RWPE2 (cell line): ENCODE data around the gene ZNF765.
"Not testable (repeated sequence)": the region's sequence is repeated elsewhere in the genome, so short reads cannot be mapped to it uniquely, and the experiment has no call there.

Experiments
- ATAC-seq: fragments of 200-7000 bp; cut with Tn5 transposase; 3 replicates; pipeline ENCODE4 v1.9.1; 2021; ENCODE audit warnings: low read depth
- DNase-seq: peaks from one replicate; pipeline ENCODE4 v3.0.0-alpha.2; 2020; ENCODE audit warnings: low spot score
- H3K27ac ChIP-seq: fragments of 450-650 bp; 2 replicates; pipeline ENCODE4 v1.5.1; 2017; ENCODE audit warnings: mild to moderate bottlenecking; ENCODE audit not compliant: poor library complexity, severe bottlenecking
- H3K27me3 ChIP-seq: fragments of 250-450 bp; sonication (Bioruptor Pico); 2 replicates; pipeline ENCODE4 v1.5.1; 2021; ENCODE audit warnings: mild to moderate bottlenecking, moderate library complexity; ENCODE audit not compliant: insufficient read depth, poor library complexity, severe bottlenecking
- H3K36me3 ChIP-seq: fragments of 250-450 bp; sonication (Bioruptor Pico); 2 replicates; pipeline ENCODE4 v1.5.1; 2020; ENCODE audit warnings: low read depth, mild to moderate bottlenecking, moderate library complexity
- H3K4me1 ChIP-seq: fragments of 250-450 bp; sonication (Bioruptor Pico); 2 replicates; pipeline ENCODE4 v1.5.1; 2021; ENCODE audit warnings: mild to moderate bottlenecking, moderate library complexity; ENCODE audit not compliant: insufficient read depth, poor library complexity, severe bottlenecking
- H3K4me3 ChIP-seq: fragments of 250-450 bp; sonication (Bioruptor Pico); 2 replicates; pipeline ENCODE4 v1.5.1; 2021; ENCODE audit warnings: mild to moderate bottlenecking, moderate library complexity; ENCODE audit not compliant: severe bottlenecking
- H3K9me3 ChIP-seq: fragments of 250-450 bp; sonication (Bioruptor Pico); 2 replicates; pipeline ENCODE4 v1.5.1; 2021; ENCODE audit warnings: mild to moderate bottlenecking, moderate library complexity; ENCODE audit not compliant: severe bottlenecking
- TF ChIP-seq, protein P1 (sequence below): fragments of 450-650 bp; IDR thresholded peaks from one replicate; pipeline ENCODE4 v1.5.1; 2017; ENCODE audit warnings: mild to moderate bottlenecking, moderate library complexity; ENCODE audit not compliant: poor library complexity, severe bottlenecking

Gene ZNF765

DNA sequence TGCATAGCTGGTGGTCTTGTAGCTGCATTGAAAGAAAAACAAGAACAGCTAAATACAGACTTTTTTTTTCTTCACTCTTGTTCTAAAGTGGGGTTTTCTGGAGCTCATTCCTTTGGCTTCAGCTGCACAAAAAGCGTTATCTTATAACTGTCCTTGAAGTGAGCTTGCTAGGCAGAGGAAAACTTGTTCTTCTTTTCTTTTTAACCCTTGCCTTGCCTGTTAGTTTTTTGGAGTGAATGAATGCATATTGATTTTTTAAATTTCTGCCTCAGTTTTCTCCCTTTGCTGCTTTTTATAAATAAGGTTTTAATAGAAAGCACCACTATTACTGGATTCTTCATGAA lies 1.5 kb downstream of the ZNF765 start:
- no peak for ATAC-seq
- TF ChIP-seq, protein P1, sequence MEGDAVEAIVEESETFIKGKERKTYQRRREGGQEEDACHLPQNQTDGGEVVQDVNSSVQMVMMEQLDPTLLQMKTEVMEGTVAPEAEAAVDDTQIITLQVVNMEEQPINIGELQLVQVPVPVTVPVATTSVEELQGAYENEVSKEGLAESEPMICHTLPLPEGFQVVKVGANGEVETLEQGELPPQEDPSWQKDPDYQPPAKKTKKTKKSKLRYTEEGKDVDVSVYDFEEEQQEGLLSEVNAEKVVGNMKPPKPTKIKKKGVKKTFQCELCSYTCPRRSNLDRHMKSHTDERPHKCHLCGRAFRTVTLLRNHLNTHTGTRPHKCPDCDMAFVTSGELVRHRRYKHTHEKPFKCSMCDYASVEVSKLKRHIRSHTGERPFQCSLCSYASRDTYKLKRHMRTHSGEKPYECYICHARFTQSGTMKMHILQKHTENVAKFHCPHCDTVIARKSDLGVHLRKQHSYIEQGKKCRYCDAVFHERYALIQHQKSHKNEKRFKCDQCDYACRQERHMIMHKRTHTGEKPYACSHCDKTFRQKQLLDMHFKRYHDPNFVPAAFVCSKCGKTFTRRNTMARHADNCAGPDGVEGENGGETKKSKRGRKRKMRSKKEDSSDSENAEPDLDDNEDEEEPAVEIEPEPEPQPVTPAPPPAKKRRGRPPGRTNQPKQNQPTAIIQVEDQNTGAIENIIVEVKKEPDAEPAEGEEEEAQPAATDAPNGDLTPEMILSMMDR: no peak
- Histone ChIP-seq H3K36me3 (peaks cover 33% of the 10 kb centered on the region), H3K4me1 (peaks cover 4% of the 10 kb centered on the region), H3K27me3 (no peaks in the 10 kb centered on the region), H3K27ac (no peak overlapping the region), H3K4me3 (peak overlapping the region; percentile 62), H3K9me3 (no peaks in the 10 kb centered on the region)
- no peak for DNase-seq

DNA sequence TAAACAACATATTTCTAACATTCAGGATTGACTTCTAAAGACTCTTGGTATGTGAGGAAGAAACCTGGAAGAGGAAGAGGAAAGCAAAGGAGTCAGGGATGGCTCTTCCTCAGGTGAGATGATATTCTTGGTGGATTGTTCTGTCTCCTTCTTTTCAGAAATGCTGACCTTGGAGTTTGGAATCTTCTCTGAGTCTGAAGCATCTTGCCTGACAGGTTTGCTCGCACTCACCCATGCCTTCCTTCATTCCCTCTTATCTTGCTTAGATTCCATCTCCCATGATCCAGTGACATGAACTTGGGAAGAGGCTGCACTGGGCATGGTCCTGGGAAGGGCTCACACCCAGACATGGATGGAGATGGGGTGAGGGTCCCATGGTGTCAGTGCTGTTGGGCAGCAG lies 3.0 kb downstream of the ZNF765 start:
- H3K27ac ChIP-seq, H3K9me3 ChIP-seq, ATAC-seq, DNase-seq, H3K4me1 ChIP-seq, H3K4me3 ChIP-seq, H3K27me3 ChIP-seq: not testable (repeated sequence)
- H3K36me3 ChIP-seq: peaks cover 42% of the 10 kb centered on the region

DNA sequence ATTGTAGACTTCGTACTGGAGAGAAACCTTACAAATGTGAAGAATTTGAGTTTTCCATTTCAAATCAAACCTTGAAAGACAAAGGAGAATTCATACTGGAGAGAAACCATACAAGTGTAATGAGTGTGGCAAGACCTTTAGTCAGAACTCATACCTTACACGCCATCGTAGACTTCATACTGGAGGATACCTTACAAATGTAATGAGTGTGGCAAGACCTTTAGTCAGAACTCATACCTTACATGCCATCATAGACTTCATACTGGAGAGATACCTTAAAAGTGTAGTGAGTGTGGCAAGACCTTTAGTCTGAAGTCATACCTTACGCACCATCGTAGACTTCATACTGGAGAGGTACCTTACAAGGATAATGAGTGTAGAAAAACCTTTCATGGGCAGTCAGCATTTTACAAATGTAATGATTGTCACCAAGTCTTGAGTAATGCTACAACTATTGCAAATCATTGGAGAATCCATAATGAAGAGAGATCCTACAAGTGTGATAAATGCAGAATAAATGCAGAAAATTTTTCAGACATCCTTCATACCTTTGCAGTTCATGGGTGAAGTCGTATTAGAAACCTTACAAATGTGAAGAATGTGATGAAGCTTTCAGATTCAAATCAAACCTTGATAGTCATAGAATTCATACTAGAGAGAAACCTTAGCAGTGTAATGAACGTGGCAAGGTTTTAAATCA lies 14.7 kb downstream of the ZNF765 start:
- Histone ChIP-seq H3K36me3 (peaks cover 34% of the 10 kb centered on the region), H3K27ac (no peak overlapping the region), H3K4me3 (no peak overlapping the region), H3K9me3 (peaks cover 15% of the 10 kb centered on the region), H3K4me1 (no peaks in the 10 kb centered on the region), H3K27me3 (no peaks in the 10 kb centered on the region)
- no peak for DNase-seq
- TF ChIP-seq, protein P1: no peak
- ATAC-seq: no peak

DNA sequence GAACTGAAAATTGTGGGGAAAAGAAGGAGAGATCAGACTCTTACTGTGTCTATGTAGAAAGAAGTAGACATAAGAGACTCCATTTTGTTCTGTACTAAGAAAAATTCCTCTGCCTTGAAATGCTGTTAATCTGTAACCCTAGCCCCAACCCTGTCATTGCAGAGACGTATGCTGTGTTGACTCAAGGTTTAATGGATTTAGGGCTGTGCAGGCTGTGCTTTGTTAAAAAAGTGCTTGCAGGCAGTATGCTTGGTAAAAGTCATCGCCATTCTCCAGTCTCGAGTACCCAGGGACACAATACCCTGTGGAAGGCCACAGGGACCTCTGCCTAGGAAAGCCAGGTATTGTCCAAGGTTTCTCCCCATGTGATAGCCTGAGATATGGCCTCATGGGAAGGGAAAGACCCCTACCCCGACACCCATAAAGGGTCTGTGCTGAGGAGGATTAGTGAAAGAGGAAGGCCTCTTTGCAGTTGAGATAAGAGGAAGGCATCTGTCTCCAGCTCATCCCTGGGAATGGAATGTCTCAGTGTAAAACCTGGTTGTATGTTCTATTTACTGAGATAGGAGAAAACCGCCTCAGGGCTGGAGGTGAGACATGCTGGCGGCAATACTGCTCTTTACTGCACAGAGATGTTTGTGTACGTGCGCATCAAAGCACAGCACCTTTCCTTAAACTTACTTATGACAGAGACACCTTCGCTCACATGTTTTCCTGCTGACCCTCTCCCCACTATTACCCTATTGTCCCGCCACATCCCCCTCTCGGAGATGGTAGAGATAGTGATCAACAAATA lies 25.8 kb downstream of the ZNF765 start:
- H3K27me3 ChIP-seq, H3K27ac ChIP-seq, ATAC-seq: not testable (repeated sequence)

DNA sequence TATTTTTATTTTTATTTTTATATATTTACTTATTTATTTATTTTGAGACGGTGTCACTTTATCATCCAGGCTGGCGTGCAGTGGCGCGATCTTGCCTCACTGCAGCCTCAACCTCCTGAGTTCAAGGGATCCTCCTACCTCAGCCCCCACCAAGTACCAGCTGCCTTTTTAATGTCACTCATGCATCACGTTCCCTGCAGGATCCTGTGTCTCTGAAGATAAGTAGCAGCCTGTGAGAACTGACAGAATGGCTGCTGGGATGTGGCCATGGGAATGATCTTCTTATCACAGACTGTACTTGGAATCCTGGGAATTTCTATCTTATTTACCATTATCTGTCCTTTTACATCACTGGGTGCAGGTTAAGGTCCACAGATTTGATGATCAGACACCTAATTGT lies 27.6 kb downstream of the ZNF765 start:
- no peaks in the 10 kb centered on the region for H3K9me3 ChIP-seq
- H3K36me3 ChIP-seq: no peaks in the 10 kb centered on the region
- no peak overlapping the region for H3K27ac ChIP-seq
- H3K27me3 ChIP-seq: no peaks in the 10 kb centered on the region
- TF ChIP-seq, protein P1: no peak
- no peaks in the 10 kb centered on the region for H3K4me1 ChIP-seq
- ATAC-seq: no peak
- DNase-seq: no peak
- H3K4me3 ChIP-seq: no peak overlapping the region

More for the DNA sequence above, 25.8 kb downstream of the ZNF765 start:
- not testable (repeated sequence) for H3K4me1 ChIP-seq, H3K4me3 ChIP-seq, DNase-seq, H3K36me3 ChIP-seq, H3K9me3 ChIP-seq

DNA sequence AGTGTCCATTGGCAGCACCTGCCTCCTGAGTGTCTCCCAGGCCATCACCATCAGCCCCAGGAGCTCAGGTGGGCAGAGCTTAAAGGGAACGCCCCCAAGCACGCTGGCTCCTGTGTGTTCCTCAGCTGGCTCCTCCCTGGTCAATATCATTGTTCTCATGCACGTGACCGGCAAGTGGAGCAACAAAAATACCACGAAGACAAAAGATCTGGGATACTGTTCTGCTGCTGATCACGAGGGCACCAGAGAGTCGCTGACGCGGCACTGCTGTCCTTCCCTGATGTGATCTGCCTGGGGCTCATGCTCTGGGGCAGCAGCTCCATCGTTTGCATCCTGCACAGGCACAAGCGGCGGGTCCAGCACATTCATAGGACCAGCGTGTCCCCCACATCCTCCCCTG lies 28.1 kb downstream of the ZNF765 start:
- ATAC-seq, H3K27ac ChIP-seq, H3K4me3 ChIP-seq, H3K36me3 ChIP-seq, H3K4me1 ChIP-seq, H3K9me3 ChIP-seq, DNase-seq, H3K27me3 ChIP-seq: not testable (repeated sequence)

- not testable (repeated sequence) for H3K36me3 ChIP-seq, H3K4me3 ChIP-seq, H3K27ac ChIP-seq, H3K27me3 ChIP-seq, DNase-seq, H3K4me1 ChIP-seq, H3K9me3 ChIP-seq
- peak; percentile 38; the same call in 1 of the 3 replicates for ATAC-seq
Measured at GRCh38 chr19:53423680-53424079, 28.7 kb downstream of the ZNF765 start.
